Tibial nerve (tissue), 4 donors: ENCODE results near the gene FCAR. TPM values are rescaled to one million over a fixed set of nuclear protein-coding genes. Genes with fewer than 3 reads are reported as not detected.
"Not testable (repeated sequence)": the region's sequence is repeated elsewhere in the genome, so short reads cannot be mapped to it uniquely, and the experiment has no call there.

Experiments
- DNase-seq, 2 donors: peaks; one replicate each; pipeline ENCODE4 v3.0.0-alpha.2; 2019; ENCODE audit warnings: low spot score in 2 of 2
- H3K27ac ChIP-seq, 4 donors: fragments of 200-600 bp; sonication (generic) in 3 of 4; one replicate each; pipeline ENCODE4 v1.5.1; 2017 to 2019; ENCODE audit warnings: mild to moderate bottlenecking in 1 of 4
- H3K27me3 ChIP-seq, 2 donors: fragments of 200-600 bp; sonication (generic) in 1 of 2; one replicate each; pipeline versions ENCODE4 v1.5.1 to v1.6.0; 2017 to 2019
- H3K36me3 ChIP-seq, 3 donors: fragments of 200-600 bp; sonication (generic); one replicate each; pipeline ENCODE4 v1.5.1; 2018 to 2019
- H3K4me1 ChIP-seq, 4 donors: fragments of 200-600 bp; sonication (generic) in 3 of 4; one replicate each; pipeline ENCODE4 v1.5.1; 2017 to 2019
- H3K4me3 ChIP-seq, 4 donors: fragments of 200-600 bp; sonication (generic) in 3 of 4; one replicate each; pipeline ENCODE4 v1.5.1; 2017 to 2019; ENCODE audit warnings: mild to moderate bottlenecking in 1 of 4, moderate library complexity in 1 of 4
- H3K9me3 ChIP-seq, 4 donors: fragments of 200-600 bp; sonication (generic) in 3 of 4; one replicate each; pipeline ENCODE4 v1.5.1; 2017 to 2019
- EP300 ChIP-seq, 2 donors: sonication (generic); formaldehyde crosslinking; IDR thresholded peaks; one replicate each; pipeline ENCODE4 v1.6.1; 2017; ENCODE audit warnings: antibody characterized with exemption in 2 of 2, mild to moderate bottlenecking in 1 of 2
- POLR2A ChIP-seq, 2 donors: fragments of 450-650 bp; IDR thresholded peaks; one replicate each; pipeline ENCODE4 v1.6.1; 2017; ENCODE audit warnings: antibody characterized with exemption in 2 of 2, mild to moderate bottlenecking in 2 of 2, moderate library complexity in 2 of 2
- WGBS, 2 donors: methylation state at CpG; one replicate each; pipeline ENCODE4 v1.1.5; 2018; 5-methylcytosine and 5-hydroxymethylcytosine counted together
- total RNA-seq, 4 donors: library from RNA; depleted of rRNA; stranded (reverse); fragments of >200 nt; gene quantifications; one replicate each; pipeline ENCODE4 v1.1.0, GENCODE V29; 2016
- TF ChIP-seq, protein P1 (sequence below), 5 experiments: fragments of 200-600 bp in 3 of 5; fragments of 450-650 bp in 2 of 5; sonication (generic) in 3 of 5; IDR thresholded peaks; one replicate each; pipeline ENCODE4 v1.5.1; 2016 to 2019; ENCODE audit warnings: antibody characterized with exemption in 5 of 5, mild to moderate bottlenecking in 3 of 5, moderate library complexity in 2 of 5

Gene FCAR
- total RNA-seq, 4 donors from 2014 or later, result 2.1 TPM; not detected in 3

DNA sequence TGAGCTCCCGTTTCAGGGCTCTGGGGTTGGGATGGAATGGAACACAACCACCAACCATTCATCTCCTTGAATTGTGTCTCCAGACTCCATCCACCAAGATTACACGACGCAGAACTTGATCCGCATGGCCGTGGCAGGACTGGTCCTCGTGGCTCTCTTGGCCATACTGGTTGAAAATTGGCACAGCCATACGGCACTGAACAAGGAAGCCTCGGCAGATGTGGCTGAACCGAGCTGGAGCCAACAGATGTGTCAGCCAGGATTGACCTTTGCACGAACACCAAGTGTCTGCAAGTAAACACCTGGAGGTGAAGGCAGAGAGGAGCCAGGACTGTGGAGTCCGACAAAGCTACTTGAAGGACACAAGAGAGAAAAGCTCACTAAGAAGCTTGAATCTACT, 15.5 kb downstream of the FCAR start:
- peaks cover 0 to 5% (median 0%) of the 10 kb centered on the region in 4 donors for H3K9me3 ChIP-seq
- no peak overlapping the region for H3K27ac ChIP-seq
- WGBS, 2 donors, result 87 to 89% methylated on average over 11 of the region's 11 CpGs
- no peaks in the 10 kb centered on the region for H3K36me3 ChIP-seq
- DNase-seq, result no peak
- TF ChIP-seq EP300 (IDR thresholded peaks at IDR 0.05) (no peak), POLR2A (IDR thresholded peaks at IDR 0.05) (no peak)
- TF ChIP-seq, protein P1, sequence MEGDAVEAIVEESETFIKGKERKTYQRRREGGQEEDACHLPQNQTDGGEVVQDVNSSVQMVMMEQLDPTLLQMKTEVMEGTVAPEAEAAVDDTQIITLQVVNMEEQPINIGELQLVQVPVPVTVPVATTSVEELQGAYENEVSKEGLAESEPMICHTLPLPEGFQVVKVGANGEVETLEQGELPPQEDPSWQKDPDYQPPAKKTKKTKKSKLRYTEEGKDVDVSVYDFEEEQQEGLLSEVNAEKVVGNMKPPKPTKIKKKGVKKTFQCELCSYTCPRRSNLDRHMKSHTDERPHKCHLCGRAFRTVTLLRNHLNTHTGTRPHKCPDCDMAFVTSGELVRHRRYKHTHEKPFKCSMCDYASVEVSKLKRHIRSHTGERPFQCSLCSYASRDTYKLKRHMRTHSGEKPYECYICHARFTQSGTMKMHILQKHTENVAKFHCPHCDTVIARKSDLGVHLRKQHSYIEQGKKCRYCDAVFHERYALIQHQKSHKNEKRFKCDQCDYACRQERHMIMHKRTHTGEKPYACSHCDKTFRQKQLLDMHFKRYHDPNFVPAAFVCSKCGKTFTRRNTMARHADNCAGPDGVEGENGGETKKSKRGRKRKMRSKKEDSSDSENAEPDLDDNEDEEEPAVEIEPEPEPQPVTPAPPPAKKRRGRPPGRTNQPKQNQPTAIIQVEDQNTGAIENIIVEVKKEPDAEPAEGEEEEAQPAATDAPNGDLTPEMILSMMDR (IDR thresholded peaks at IDR 0.05), result no peak
- H3K27me3 ChIP-seq, result no peaks in the 10 kb centered on the region
- no peak overlapping the region for H3K4me3 ChIP-seq
- no peaks in the 10 kb centered on the region for H3K4me1 ChIP-seq

DNA sequence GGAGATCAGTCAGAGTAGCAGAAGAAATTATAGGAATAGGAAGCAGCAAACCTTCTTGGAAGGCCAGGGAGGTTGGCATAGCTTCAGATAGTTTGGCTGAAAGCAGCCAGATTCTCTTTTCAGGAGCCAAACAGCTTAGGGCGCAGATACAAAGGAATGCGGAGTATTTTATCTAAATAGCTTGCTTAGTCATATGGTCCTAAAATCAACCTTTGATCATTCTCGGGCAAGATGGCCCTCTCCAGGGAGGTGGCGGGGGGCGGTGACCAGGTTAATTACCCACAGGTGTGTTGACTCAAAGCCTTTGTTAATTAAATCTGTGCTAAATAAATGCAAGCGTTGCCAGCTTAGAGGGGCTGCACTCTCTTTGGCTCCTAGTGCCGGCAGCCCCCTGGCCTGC, 19.4 kb downstream of the FCAR start:
- no peaks in the 10 kb centered on the region for H3K36me3 ChIP-seq
- H3K4me1 ChIP-seq, result no peaks in the 10 kb centered on the region
- DNase-seq, result no peak
- H3K4me3 ChIP-seq, result no peak overlapping the region
- no peaks in the 10 kb centered on the region for H3K27me3 ChIP-seq
- no peak overlapping the region for H3K27ac ChIP-seq
- TF ChIP-seq POLR2A (IDR thresholded peaks at IDR 0.05), result no peak
- TF ChIP-seq, protein P1 (IDR thresholded peaks at IDR 0.05), result no peak
- no peak for TF ChIP-seq EP300 (IDR thresholded peaks at IDR 0.05)
- WGBS, 2 donors, result 38 to 44% methylated on average over 7 of the region's 7 CpGs
- peaks cover 0 to 4% (median 0%) of the 10 kb centered on the region in 4 donors for H3K9me3 ChIP-seq

DNA sequence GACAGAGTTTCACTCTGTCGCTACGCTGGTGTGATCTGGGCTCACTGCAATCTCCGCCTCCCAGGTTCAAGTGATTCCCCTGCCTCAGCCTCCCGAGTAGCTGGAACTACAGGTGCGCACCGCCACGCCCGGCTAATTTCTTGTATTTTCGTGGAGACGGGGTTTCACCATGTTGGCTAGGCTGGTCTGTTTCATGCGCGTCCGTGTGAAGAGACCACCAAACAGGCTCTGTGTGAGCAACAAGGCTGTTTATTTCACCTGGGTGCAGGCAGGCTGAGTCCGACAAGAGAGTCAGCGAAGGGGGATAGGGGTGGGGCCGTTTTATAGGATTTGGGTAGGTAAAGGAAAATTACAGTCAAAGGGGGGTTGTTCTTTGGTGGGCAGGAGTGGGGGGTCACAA, 20.1 kb downstream of the FCAR start:
- H3K9me3 ChIP-seq, H3K36me3 ChIP-seq, H3K27me3 ChIP-seq, H3K4me1 ChIP-seq, DNase-seq, H3K27ac ChIP-seq, H3K4me3 ChIP-seq: not testable (repeated sequence)
- WGBS, 2 donors, result 89 to 90% methylated on average over 16 of the region's 16 CpGs

DNA sequence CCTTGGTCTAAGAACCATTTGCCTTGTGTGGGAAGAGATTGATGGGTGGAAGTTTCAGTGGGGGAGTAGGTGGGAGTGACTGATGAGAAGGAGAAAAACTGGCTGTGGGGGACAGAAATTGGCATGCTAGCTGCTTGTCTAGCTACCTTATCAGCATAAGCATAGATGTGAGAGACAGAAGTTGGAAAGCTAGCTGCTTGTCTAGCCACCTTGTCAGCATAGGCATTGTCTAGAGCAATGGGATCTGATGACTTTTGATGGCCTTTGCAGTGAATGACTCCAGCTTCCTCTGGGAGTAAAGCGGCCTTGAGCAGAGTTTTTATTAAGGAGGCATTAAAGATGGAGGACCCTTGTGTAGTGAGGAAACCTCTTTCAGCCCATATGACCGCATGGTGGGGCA, 22.0 kb downstream of the FCAR start:
- no peak for TF ChIP-seq POLR2A (IDR thresholded peaks at IDR 0.05)
- no peaks in the 10 kb centered on the region for H3K36me3 ChIP-seq
- H3K4me3 ChIP-seq, result no peak overlapping the region
- 61 to 73% methylated on average over 2 of the region's 2 CpGs for WGBS, 2 donors
- no peaks in the 10 kb centered on the region for H3K4me1 ChIP-seq
- no peak for DNase-seq
- H3K9me3 ChIP-seq, result no peaks in the 10 kb centered on the region
- no peak overlapping the region for H3K27ac ChIP-seq
- no peaks in the 10 kb centered on the region for H3K27me3 ChIP-seq

DNA sequence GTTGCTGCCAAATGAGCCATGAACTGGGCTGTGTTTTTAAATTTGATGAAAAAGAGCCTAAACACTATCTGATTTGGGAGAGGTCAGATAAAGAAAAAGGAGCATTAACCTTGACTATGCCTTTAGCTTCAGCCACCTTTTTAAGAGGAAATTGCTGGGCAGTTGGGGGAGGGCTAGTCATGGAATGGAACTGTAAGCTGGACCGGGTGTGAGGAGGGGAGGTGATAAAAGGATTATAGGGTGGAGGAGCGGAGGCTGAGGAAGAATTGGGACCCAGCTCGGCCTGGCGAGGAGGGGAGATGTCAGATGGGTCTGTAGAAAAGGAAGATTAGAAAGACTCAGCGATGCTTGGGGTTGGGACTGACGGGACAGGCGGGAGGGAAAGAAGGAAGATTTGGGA, 24.6 kb downstream of the FCAR start:
- not testable (repeated sequence) for H3K4me1 ChIP-seq, H3K27me3 ChIP-seq, H3K4me3 ChIP-seq, H3K36me3 ChIP-seq, DNase-seq, H3K27ac ChIP-seq, H3K9me3 ChIP-seq
- WGBS, 2 donors, result 75 to 78% methylated on average over 7 of the region's 7 CpGs

DNA sequence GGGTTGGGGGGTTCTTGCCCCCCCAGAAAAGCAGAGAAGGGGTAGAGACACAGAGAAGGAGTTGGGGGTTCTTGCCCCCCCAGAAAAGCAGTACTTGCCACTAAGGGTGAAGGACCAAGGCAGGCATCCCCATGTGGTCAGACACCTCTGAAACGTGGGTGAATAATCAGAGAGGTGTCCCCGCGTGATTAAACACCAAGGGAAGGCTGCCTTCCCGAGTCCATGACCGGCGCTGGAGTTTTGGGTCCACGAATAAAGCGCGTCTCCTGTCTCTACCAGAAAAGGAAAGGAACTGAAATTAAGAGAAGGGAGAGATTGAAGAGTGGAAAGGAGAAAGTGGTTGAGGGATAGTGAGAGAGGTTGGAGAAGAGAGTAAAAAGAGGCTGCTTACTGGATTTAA, 25.6 kb downstream of the FCAR start:
- not testable (repeated sequence) for H3K9me3 ChIP-seq, H3K36me3 ChIP-seq, H3K4me1 ChIP-seq, H3K27ac ChIP-seq, H3K4me3 ChIP-seq, H3K27me3 ChIP-seq, DNase-seq
- 80 to 82% methylated on average over 9 of the region's 9 CpGs for WGBS, 2 donors

DNA sequence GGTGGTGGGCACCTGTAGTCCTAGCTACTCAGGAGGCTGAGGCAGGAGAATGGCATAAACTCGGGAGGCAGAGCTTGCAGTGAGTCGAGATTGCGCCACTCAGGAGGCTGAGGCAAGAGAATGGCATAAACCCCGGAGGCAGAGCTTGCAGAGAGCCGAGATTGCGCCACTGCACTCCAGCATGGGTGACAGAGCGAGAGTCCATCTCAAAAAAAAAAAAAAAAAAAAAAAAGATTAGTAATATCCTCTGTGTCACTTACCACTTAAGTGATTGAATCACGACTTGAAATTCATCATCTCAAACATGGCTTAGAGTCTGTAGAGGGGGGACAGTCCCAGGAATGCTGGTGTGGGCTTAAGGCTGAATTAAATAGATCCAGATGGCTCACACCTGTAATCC, 27.1 kb downstream of the FCAR start:
- 70 to 86% methylated on average over 8 of the region's 8 CpGs for WGBS, 2 donors
- not testable (repeated sequence) for H3K4me3 ChIP-seq, H3K4me1 ChIP-seq, H3K27ac ChIP-seq, DNase-seq, H3K27me3 ChIP-seq, H3K36me3 ChIP-seq, H3K9me3 ChIP-seq

DNA sequence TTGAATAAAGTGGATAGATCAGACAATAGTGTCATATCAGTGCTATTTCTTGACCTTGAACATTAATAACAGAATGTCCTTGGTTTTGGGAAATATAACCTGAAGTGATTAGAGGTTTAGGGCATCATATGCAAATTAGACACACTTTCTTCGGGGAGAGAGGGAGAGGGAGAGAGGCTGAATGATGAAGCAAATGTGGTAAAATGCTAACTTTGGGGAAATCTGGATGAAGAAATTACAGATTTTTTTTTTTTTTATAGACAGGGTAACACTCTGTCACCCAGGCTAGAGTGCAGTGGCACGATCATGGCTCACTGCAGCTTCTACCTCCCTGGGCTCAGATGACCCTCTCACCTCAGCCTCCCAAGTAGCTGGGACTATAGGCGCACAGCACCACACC, 28.0 kb downstream of the FCAR start:
- Histone ChIP-seq H3K4me1 (no peaks in the 10 kb centered on the region), H3K27me3 (no peaks in the 10 kb centered on the region), H3K9me3 (peaks cover 0 to 4% (median 0%) of the 10 kb centered on the region in 4 donors), H3K4me3 (no peak overlapping the region), H3K36me3 (no peaks in the 10 kb centered on the region), H3K27ac (no peak overlapping the region)
- 84 to 86% methylated on average over 3 of the region's 3 CpGs for WGBS, 2 donors
- DNase-seq, result no peak
- no peak for TF ChIP-seq EP300 (IDR thresholded peaks at IDR 0.05)
- TF ChIP-seq, protein P1 (IDR thresholded peaks at IDR 0.05), result no peak
- TF ChIP-seq POLR2A (IDR thresholded peaks at IDR 0.05), result no peak
